Activated naive CD4-positive, alpha-beta T cell treated with anti-CD3 and anti-CD28 coated beads, Interleukin-2, amount 50 U/mL, for 24 hours (primary cell): ENCODE measurements around the gene TIGIT.

Experiments used
- H3K27ac Mint-ChIP-seq: one replicate; pipeline ENCODE4 v1.8.0; 2021; ENCODE audit warnings: mild to moderate bottlenecking, mixed read lengths
- H3K27me3 Mint-ChIP-seq: one replicate; pipeline ENCODE4 v1.8.0; 2021; ENCODE audit warnings: mixed read lengths
- H3K36me3 Mint-ChIP-seq: one replicate; pipeline ENCODE4 v1.8.0; 2021; ENCODE audit warnings: mixed read lengths
- H3K4me1 Mint-ChIP-seq: one replicate; pipeline ENCODE4 v1.8.0; 2021; ENCODE audit warnings: mixed read lengths
- H3K4me3 Mint-ChIP-seq: one replicate; pipeline ENCODE4 v1.8.0; 2021; ENCODE audit warnings: mild to moderate bottlenecking, mixed read lengths
- H3K9me3 Mint-ChIP-seq: one replicate; pipeline ENCODE4 v1.8.0; 2021; ENCODE audit warnings: mixed read lengths

TIGIT gene

DNA sequence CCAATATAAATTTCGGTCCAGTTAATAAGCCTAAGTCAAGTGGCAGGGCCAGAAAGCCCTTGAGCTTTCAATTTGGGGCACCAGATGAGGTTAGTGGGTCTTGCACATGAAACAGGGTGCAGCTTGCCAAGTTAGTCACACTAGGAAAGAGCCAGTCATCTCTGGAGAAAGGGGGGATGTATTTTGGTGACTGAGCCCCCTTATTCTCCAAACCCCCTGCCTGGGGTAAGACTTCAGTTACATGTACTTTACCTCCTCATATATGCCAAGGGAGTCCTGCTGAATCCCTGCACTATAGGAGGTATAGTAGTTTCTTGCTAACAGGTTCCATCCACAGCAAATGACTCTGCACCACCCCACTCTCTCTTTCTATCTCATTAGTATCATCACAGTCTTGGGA lies 62.7 kb downstream of the TIGIT start:
- Mint-ChIP-seq H3K36me3 (peaks cover 10% of the 10 kb centered on the region), H3K27ac (no peak overlapping the region), H3K9me3 (no peaks in the 10 kb centered on the region), H3K27me3 (no peaks in the 10 kb centered on the region), H3K4me1 (no peaks in the 10 kb centered on the region), H3K4me3 (no peak overlapping the region)
